ENCODE results near the gene DIP2C. TPM values are rescaled to one million over a fixed set of nuclear protein-coding genes. Genes with fewer than 3 reads are reported as not detected.

DIP2C gene
- total RNA-seq, 1 donor from 2014 or later: 18.4 TPM

- H3K9me3 ChIP-seq: no peaks in the 10 kb centered on the region
- H3K27me3 ChIP-seq: no peaks in the 10 kb centered on the region
- intact Hi-C loops (cut with DNase I): no loop called here
- H3K36me3 ChIP-seq: peaks cover 0 to 27% of the 10 kb centered on the region in 2 donors
- DNase-seq (ENCODE audit: extremely low spot score in 2 of 2): no peak
- peaks cover 7% of the 10 kb centered on the region for H3K4me1 ChIP-seq
- H3K4me3 ChIP-seq: no peak overlapping the region
- no peak overlapping the region for H3K27ac ChIP-seq
- TF ChIP-seq POLR2AphosphoS5 (IDR thresholded peaks at IDR 0.05; ENCODE audit: insufficient read depth in 1 of 2, low read depth in 1 of 2): no peak
- TF ChIP-seq POLR2A (IDR thresholded peaks at IDR 0.05): no peak
- TF ChIP-seq CTCF (IDR thresholded peaks at IDR 0.05): no peak
Measured at GRCh38 chr10:378230-378929, 311.1 kb downstream of the DIP2C start.

- Histone ChIP-seq H3K27ac (no peak overlapping the region), H3K4me1 (peaks cover 15% of the 10 kb centered on the region), H3K9me3 (no peaks in the 10 kb centered on the region), H3K36me3 (peaks cover 0 to 27% of the 10 kb centered on the region in 2 donors), H3K4me3 (no peak overlapping the region), H3K27me3 (no peaks in the 10 kb centered on the region)
- DNase-seq (ENCODE audit: extremely low spot score in 2 of 2): no peak
- intact Hi-C loops (cut with DNase I): no loop called here
- TF ChIP-seq POLR2A (IDR thresholded peaks at IDR 0.05) (no peak), CTCF (IDR thresholded peaks at IDR 0.05) (no peak), POLR2AphosphoS5 (IDR thresholded peaks at IDR 0.05; ENCODE audit: insufficient read depth in 1 of 2, low read depth in 1 of 2) (no peak)
Measured at GRCh38 chr10:377228-377627, 312.2 kb downstream of the DIP2C start.

GRCh38 chr10:375815-376505 lies 313.5 kb downstream of the DIP2C start:
- TF ChIP-seq POLR2A (IDR thresholded peaks at IDR 0.05) (no peak), CTCF (IDR thresholded peaks at IDR 0.05) (no peak), POLR2AphosphoS5 (IDR thresholded peaks at IDR 0.05; ENCODE audit: insufficient read depth in 1 of 2, low read depth in 1 of 2) (no peak)
- no peak overlapping the region for H3K27ac ChIP-seq
- H3K36me3 ChIP-seq: peaks cover 0 to 18% of the 10 kb centered on the region in 2 donors
- no peaks in the 10 kb centered on the region for H3K27me3 ChIP-seq
- no peak for DNase-seq (ENCODE audit: extremely low spot score in 2 of 2)
- intact Hi-C loops (cut with DNase I): no loop called here
- H3K9me3 ChIP-seq: no peaks in the 10 kb centered on the region
- H3K4me1 ChIP-seq: peaks cover 15% of the 10 kb centered on the region
- H3K4me3 ChIP-seq: no peak overlapping the region

GRCh38 chr10:374354-374753 lies 315.1 kb downstream of the DIP2C start:
- peaks cover 0 to 13% of the 10 kb centered on the region in 2 donors for H3K36me3 ChIP-seq
- TF ChIP-seq POLR2AphosphoS5 (IDR thresholded peaks at IDR 0.05; ENCODE audit: insufficient read depth in 1 of 2, low read depth in 1 of 2): no peak
- no peak for DNase-seq (ENCODE audit: extremely low spot score in 2 of 2)
- intact Hi-C loops (cut with DNase I): no loop called here
- H3K27me3 ChIP-seq: no peaks in the 10 kb centered on the region
- no peaks in the 10 kb centered on the region for H3K9me3 ChIP-seq
- H3K4me1 ChIP-seq: peaks cover 15% of the 10 kb centered on the region
- H3K4me3 ChIP-seq: no peak overlapping the region
- H3K27ac ChIP-seq: no peak overlapping the region

GRCh38 chr10:373526-374309 lies 315.8 kb downstream of the DIP2C start:
- DNase-seq (ENCODE audit: extremely low spot score in 2 of 2): no peak
- no peak for TF ChIP-seq CTCF (IDR thresholded peaks at IDR 0.05)
- no peak for TF ChIP-seq POLR2AphosphoS5 (IDR thresholded peaks at IDR 0.05; ENCODE audit: insufficient read depth in 1 of 2, low read depth in 1 of 2)
- no peak for TF ChIP-seq POLR2A (IDR thresholded peaks at IDR 0.05)
- no peak overlapping the region for H3K4me3 ChIP-seq
- peaks cover 15% of the 10 kb centered on the region for H3K4me1 ChIP-seq
- no peaks in the 10 kb centered on the region for H3K9me3 ChIP-seq
- H3K27ac ChIP-seq: peak overlapping the region; percentile 14
- peaks cover 0 to 12% of the 10 kb centered on the region in 2 donors for H3K36me3 ChIP-seq
- no peaks in the 10 kb centered on the region for H3K27me3 ChIP-seq
- intact Hi-C loops (cut with DNase I): no loop called here
